ENCODE results near the gene MAP9. TPM values are rescaled to one million over a fixed set of nuclear protein-coding genes. Genes with fewer than 3 reads are reported as not detected.
A peak's percentile ranks its signal among the peaks of the same experiment; 100 is the strongest.

Gene MAP9
- total and polyA plus RNA-seq, 10 donors = 1.1 to 11.7 (median 4.9) TPM

DNA sequence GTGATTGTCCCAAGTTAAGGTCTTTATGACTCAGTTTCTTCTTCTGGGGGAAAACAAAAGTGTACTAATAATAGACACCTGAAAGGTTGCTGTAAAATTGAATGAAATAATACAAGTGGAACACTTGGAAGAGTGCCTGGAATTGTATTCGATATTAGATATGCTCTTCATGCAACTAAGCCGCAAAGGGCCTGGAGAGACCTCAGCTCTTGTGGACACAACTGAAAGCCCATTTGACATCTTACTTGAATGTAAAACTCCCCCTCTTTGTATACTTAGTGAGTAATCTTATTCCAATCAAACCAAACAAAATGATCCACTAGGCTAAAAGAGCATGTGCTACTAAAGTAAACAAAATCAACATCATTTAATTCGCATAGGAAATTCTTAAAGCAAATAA, 511 bp upstream of the MAP9 start:
- Histone ChIP-seq H3K36me3 (peaks cover 0 to 9% (median 0%) of the 10 kb centered on the region in 6 donors), H3K4me1 (peaks cover 0 to 23% (median 10%) of the 10 kb centered on the region in 6 donors), H3K9me3 (no peaks in the 10 kb centered on the region), H3K27ac (peak overlapping the region in 4 of 8 donors; percentile 23 to 80 (median 75)), H3K27me3 (replicated peaks in 1 of 7) (peaks cover 0 to 24% (median 0%) of the 10 kb centered on the region in 7 donors), H3K4me3 (peak overlapping the region in 4 of 8 donors; percentile 65 to 88 (median 68))
- 86 to 91% (median 87%) methylated on average over 3 of the region's 3 CpGs for WGBS, 5 donors
- intact Hi-C loops (cut with DNase I; ENCODE audit: low total_unique reads) = no loop called here
- no peak for TF ChIP-seq POLR2AphosphoS5 (IDR thresholded peaks at IDR 0.05)
- TF ChIP-seq, protein P1, sequence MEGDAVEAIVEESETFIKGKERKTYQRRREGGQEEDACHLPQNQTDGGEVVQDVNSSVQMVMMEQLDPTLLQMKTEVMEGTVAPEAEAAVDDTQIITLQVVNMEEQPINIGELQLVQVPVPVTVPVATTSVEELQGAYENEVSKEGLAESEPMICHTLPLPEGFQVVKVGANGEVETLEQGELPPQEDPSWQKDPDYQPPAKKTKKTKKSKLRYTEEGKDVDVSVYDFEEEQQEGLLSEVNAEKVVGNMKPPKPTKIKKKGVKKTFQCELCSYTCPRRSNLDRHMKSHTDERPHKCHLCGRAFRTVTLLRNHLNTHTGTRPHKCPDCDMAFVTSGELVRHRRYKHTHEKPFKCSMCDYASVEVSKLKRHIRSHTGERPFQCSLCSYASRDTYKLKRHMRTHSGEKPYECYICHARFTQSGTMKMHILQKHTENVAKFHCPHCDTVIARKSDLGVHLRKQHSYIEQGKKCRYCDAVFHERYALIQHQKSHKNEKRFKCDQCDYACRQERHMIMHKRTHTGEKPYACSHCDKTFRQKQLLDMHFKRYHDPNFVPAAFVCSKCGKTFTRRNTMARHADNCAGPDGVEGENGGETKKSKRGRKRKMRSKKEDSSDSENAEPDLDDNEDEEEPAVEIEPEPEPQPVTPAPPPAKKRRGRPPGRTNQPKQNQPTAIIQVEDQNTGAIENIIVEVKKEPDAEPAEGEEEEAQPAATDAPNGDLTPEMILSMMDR (IDR thresholded peaks at IDR 0.05 in 8 of 11, conservative IDR thresholded peaks at IDR 0.05 in 3 of 11) = no peak
- TF ChIP-seq POLR2A (IDR thresholded peaks at IDR 0.05) = no peak
- DNase-seq = no peak

DNA sequence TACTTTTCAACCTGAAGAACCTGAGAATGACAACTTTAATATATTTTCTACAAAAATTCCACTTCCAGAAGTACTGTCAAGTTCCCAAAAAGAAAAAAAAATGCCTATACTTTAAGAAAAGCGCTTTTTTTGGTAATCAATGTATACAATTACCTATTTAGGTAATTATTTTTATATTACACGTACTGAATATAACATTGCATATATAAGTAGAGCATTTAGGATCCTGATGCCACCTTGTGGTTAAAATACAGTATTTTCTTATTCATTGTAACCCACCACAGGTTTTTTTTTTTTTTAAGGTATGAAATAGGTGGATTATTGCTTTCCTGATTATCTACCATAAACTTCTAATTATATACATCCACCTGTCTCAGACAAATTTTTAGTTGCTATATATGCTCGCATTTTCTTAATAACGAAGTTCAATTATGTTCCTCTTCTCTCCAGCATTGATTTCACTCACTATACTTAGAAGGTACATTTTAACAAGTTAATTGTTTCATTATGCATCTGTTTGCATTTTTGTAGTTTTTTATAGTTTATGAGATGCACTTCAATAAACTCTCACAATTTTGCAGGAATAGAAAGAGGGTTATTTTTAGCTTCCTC, 5.2 kb downstream of the MAP9 start:
- 40 to 47% (median 44%) methylated on average over 4 of the region's 4 CpGs for WGBS, 5 donors
- H3K9me3 ChIP-seq = no peaks in the 10 kb centered on the region
- no peak for TF ChIP-seq POLR2A (IDR thresholded peaks at IDR 0.05)
- TF ChIP-seq, protein P1 (IDR thresholded peaks at IDR 0.05 in 8 of 11, conservative IDR thresholded peaks at IDR 0.05 in 3 of 11) = peak in 7 of 11 experiments; percentile 26 to 55 (median 53)
- no peak overlapping the region for H3K27ac ChIP-seq
- DNase-seq = no peak
- peaks cover 0 to 9% (median 0%) of the 10 kb centered on the region in 6 donors for H3K36me3 ChIP-seq
- intact Hi-C loops (cut with DNase I; ENCODE audit: low total_unique reads) = no loop called here
- H3K4me1 ChIP-seq = peaks cover 0 to 26% (median 10%) of the 10 kb centered on the region in 6 donors
- H3K27me3 ChIP-seq (replicated peaks in 1 of 7) = peaks cover 0 to 19% (median 0%) of the 10 kb centered on the region in 7 donors
- H3K4me3 ChIP-seq = no peak overlapping the region

DNA sequence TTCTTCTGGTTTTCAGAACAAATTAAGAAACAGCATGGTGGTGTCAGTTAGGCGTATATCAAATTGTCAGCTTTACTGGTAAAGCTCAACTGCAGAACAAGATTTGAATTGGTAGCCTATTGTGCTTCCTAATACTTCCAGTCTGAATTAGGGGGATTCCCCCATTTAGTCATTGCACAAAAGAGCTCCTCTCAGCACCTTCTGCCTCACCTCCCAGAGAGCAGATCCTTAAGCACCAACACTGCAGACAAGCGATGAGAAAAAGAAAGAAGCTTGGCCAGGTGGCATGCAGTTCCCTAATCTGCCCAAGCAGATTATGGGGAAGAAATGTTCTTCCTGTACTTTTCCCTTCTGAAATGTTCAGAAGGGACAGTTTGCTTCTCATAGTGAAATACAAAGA, 9.2 kb downstream of the MAP9 start:
- WGBS, 5 donors = 82 to 91% (median 85%) methylated on average over 2 of the region's 2 CpGs
- H3K27me3 ChIP-seq (replicated peaks in 1 of 7) = no peaks in the 10 kb centered on the region

More for the DNA sequence above, 9.2 kb downstream of the MAP9 start:
- intact Hi-C loops (cut with DNase I; ENCODE audit: low total_unique reads) = loop anchor here (10.0 kb wide), 1 partner anchor 813 kb away; the partner anchor contains the start of gene PLRG1
- Histone ChIP-seq H3K27ac (no peak overlapping the region), H3K36me3 (peaks cover 0 to 9% (median 0%) of the 10 kb centered on the region in 6 donors), H3K4me3 (no peak overlapping the region), H3K4me1 (peaks cover 0 to 10% (median 0%) of the 10 kb centered on the region in 6 donors), H3K9me3 (no peaks in the 10 kb centered on the region)
- no peak for TF ChIP-seq POLR2A (IDR thresholded peaks at IDR 0.05)
- no peak for TF ChIP-seq POLR2AphosphoS5 (IDR thresholded peaks at IDR 0.05)
- TF ChIP-seq, protein P1 (IDR thresholded peaks at IDR 0.05 in 8 of 11, conservative IDR thresholded peaks at IDR 0.05 in 3 of 11) = no peak
- DNase-seq = no peak
